SK-N-SH (cell line): ENCODE measurements around the gene ISCA2. TPM values are rescaled to one million over a fixed set of nuclear protein-coding genes. Genes with fewer than 3 reads are reported as not detected.

Experiments
- CTCF ChIA-PET: fragments of 300-600, 350-600 bp; formaldehyde crosslinking; extraction: SDS; loops from one replicate; lab custom pipeline; 2021; lab: Yijun Ruan, JAX
- POLR2A ChIA-PET: fragments of 350-600 bp; sonication (Branson Sonifier 250); formaldehyde crosslinking; extraction: SDS; loops from one replicate; lab custom pipeline; 2020; ENCODE audit warnings: antibody characterized with exemption, inconsistent platforms; lab: Yijun Ruan, JAX
- DNase-seq: peaks from one replicate; pipeline ENCODE4 v3.0.0; 2012
- H2AFZ ChIP-seq: fragments of 200-600 bp; sonication (generic); 2 replicates; pipeline ENCODE4 v1.8.1; 2016; ENCODE audit warnings: antibody characterized with exemption, mild to moderate bottlenecking, low read depth
- H3F3A ChIP-seq: fragments of 200-600 bp; sonication (generic); replicated peaks from 2 replicates; pipeline ENCODE3; 2016; ENCODE audit warnings: antibody characterized with exemption, mild to moderate bottlenecking; ENCODE audit not compliant: insufficient read depth
- H3K27ac ChIP-seq, 2 experiments: fragments of 200-500 bp in 1 of 2; fragments of 200-600 bp in 1 of 2; sonication (Bioruptor generic) in 1 of 2; sonication (generic), shearing (Covaris generic) in 1 of 2; 2 replicates each; pipeline versions ENCODE4 v1.5.1 to v1.6.1; 2014 to 2016; ENCODE audit warnings: low read depth in 2 of 2, inconsistent platforms in 1 of 2, low read length in 1 of 2, mild to moderate bottlenecking in 1 of 2, mixed read lengths in 1 of 2
- H3K27me3 ChIP-seq: fragments of 200-600 bp; sonication (generic), shearing (Covaris generic); 2 replicates; pipeline ENCODE4 v1.6.1; 2016; ENCODE audit warnings: mixed run types; ENCODE audit not compliant: insufficient read depth
- H3K36me3 ChIP-seq, 2 experiments: fragments of 200-500 bp in 1 of 2; fragments of 200-600 bp in 1 of 2; sonication (Bioruptor generic) in 1 of 2; sonication (generic) in 1 of 2; replicated peaks in 1 of 2; 2 replicates each; pipeline versions ENCODE3 to v1.5.1; 2014 to 2016; ENCODE audit warnings: low read length in 1 of 2, mild to moderate bottlenecking in 1 of 2; ENCODE audit not compliant: insufficient read depth in 2 of 2, control insufficient read depth in 1 of 2
- H3K4me1 ChIP-seq, 2 experiments: fragments of 200-500 bp in 1 of 2; fragments of 200-600 bp in 1 of 2; sonication (Bioruptor generic) in 1 of 2; sonication (generic), shearing (Covaris generic) in 1 of 2; 2 replicates each; pipeline versions ENCODE4 v1.5.1 to v1.6.1; 2014 to 2016; ENCODE audit warnings: low read depth in 1 of 2, low read length in 1 of 2, mixed run types in 1 of 2; ENCODE audit not compliant: insufficient read depth in 2 of 2, control insufficient read depth in 1 of 2
- H3K4me2 ChIP-seq: fragments of 200-600 bp; sonication (generic), shearing (Covaris generic); 2 replicates; pipeline ENCODE4 v1.6.1; 2017; ENCODE audit warnings: mixed run types
- H3K4me3 ChIP-seq, 2 experiments: fragments of 200-500 bp in 1 of 2; fragments of 200-600 bp in 1 of 2; sonication (Bioruptor generic) in 1 of 2; sonication (generic), shearing (Covaris generic) in 1 of 2; 2 replicates each; pipeline versions ENCODE4 v1.5.1 to v1.8.1; 2014 to 2016; ENCODE audit warnings: low read depth in 2 of 2, inconsistent platforms in 1 of 2, low read length in 1 of 2, mild to moderate bottlenecking in 1 of 2, mixed read lengths in 1 of 2, moderate library complexity in 1 of 2
- H3K79me2 ChIP-seq: fragments of 200-600 bp; sonication (generic); 2 replicates; pipeline ENCODE4 v1.8.1; 2017; ENCODE audit warnings: mild to moderate bottlenecking; ENCODE audit not compliant: insufficient read depth
- H3K9ac ChIP-seq: fragments of 200-600 bp; sonication (generic); 2 replicates; pipeline ENCODE4 v1.6.1; 2017; ENCODE audit warnings: mixed run types
- H3K9me2 ChIP-seq: fragments of 200-600 bp; sonication (generic); 2 replicates; pipeline ENCODE4 v1.6.1; 2017; ENCODE audit warnings: mixed run types
- H3K9me3 ChIP-seq: fragments of 200-600 bp; sonication (generic); 2 replicates; pipeline ENCODE4 v1.6.1; 2017; ENCODE audit warnings: mixed run types, mild to moderate bottlenecking, moderate library complexity
- H4K20me1 ChIP-seq: fragments of 200-600 bp; sonication (generic); 2 replicates; pipeline ENCODE4 v1.6.1; 2017; ENCODE audit warnings: mild to moderate bottlenecking, mixed run types; ENCODE audit not compliant: insufficient read depth
- CHD2 ChIP-seq: fragments of 150-350 bp; IDR thresholded peaks from 2 replicates; pipeline ENCODE4 v1.6.1; 2018; ENCODE audit warnings: low read length; ENCODE audit not compliant: partially characterized antibody
- ELF1 ChIP-seq: IDR thresholded peaks from 2 replicates; pipeline ENCODE4 v1.4.0; 2012
- EP300 ChIP-seq, 2 experiments: IDR thresholded peaks; 2 replicates each; pipeline versions ENCODE4 v1.4.0 to v1.6.1; 2012; ENCODE audit warnings: borderline replicate concordance in 1 of 2, low read depth in 1 of 2, low read length in 1 of 2
- FOXJ3 ChIP-seq: sonication (generic); formaldehyde crosslinking; IDR thresholded peaks from 2 replicates; pipeline ENCODE4 v1.5.1; 2020; ENCODE audit warnings: mild to moderate bottlenecking, missing genetic modification reagents
- GABPA ChIP-seq: IDR thresholded peaks from 2 replicates; pipeline ENCODE4 v1.4.0; 2012; ENCODE audit warnings: low read depth, mild to moderate bottlenecking
- MEF2A ChIP-seq: IDR thresholded peaks from 2 replicates; pipeline ENCODE4 v1.4.0; 2012; ENCODE audit warnings: low read depth, borderline replicate concordance
- MXI1 ChIP-seq: IDR thresholded peaks from 2 replicates; pipeline ENCODE4 v1.6.1; 2012; ENCODE audit warnings: mild to moderate bottlenecking, low read depth, low read length, improper control_type of control experiment
- NFIC ChIP-seq: IDR thresholded peaks from 2 replicates; pipeline ENCODE4 v1.4.0; 2012; ENCODE audit warnings: borderline replicate concordance
- PBX3 ChIP-seq: IDR thresholded peaks from 2 replicates; pipeline ENCODE4; 2012
- POLR2AphosphoS5 ChIP-seq: IDR thresholded peaks from 2 replicates; pipeline ENCODE4 v1.6.1; 2012; ENCODE audit warnings: low read depth, low read length
- RCOR1 ChIP-seq: fragments of 150-350 bp; IDR thresholded peaks from 2 replicates; pipeline ENCODE4 v1.6.1; 2017; ENCODE audit warnings: antibody characterized with exemption, low read length
- RFX5 ChIP-seq: IDR thresholded peaks from 2 replicates; pipeline ENCODE4 v1.6.1; 2012; ENCODE audit warnings: mild to moderate bottlenecking, improper control_type of control experiment, low read length
- SIN3A ChIP-seq: IDR thresholded peaks from 2 replicates; pipeline ENCODE4 v1.6.1; 2012; ENCODE audit warnings: low read depth, mild to moderate bottlenecking, low read length, moderate library complexity, borderline replicate concordance
- SMC3 ChIP-seq: IDR thresholded peaks from 2 replicates; pipeline ENCODE4 v1.6.1; 2012; ENCODE audit warnings: low read depth, low read length, improper control_type of control experiment
- TAF1 ChIP-seq: IDR thresholded peaks from 2 replicates; pipeline ENCODE4 v1.6.1; 2012; ENCODE audit warnings: low read depth, mild to moderate bottlenecking, low read length, moderate library complexity, borderline replicate concordance
- USF1 ChIP-seq: IDR thresholded peaks from 2 replicates; pipeline ENCODE4 v1.4.0; 2012; ENCODE audit warnings: low read depth, borderline replicate concordance
- YY1 ChIP-seq: IDR thresholded peaks from 2 replicates; pipeline ENCODE4 v1.4.0; 2012; ENCODE audit warnings: low read depth, mild to moderate bottlenecking
- ZBTB33 ChIP-seq: IDR thresholded peaks from 2 replicates; pipeline ENCODE4 v1.4.0; 2012; ENCODE audit warnings: low read depth, borderline replicate concordance
- WGBS: methylation state at CpG from one replicate; pipeline ENCODE4 v1.1.6; 2017; ENCODE audit warnings: low lambda C conversion rate; 5-methylcytosine and 5-hydroxymethylcytosine counted together
- polyA plus RNA-seq, 3 experiments: library from polyadenylated mRNA; depleted of rRNA; stranded (reverse); fragments of >200 nt; gene quantifications; 2 replicates each; pipeline ENCODE4 v1.2.3, GENCODE V29; 2012

ISCA2 gene
- polyA plus RNA-seq, 1 of the 3 experiments (the other 2 are of a cell fraction) = 51.9 TPM

GRCh38 chr14:74482571-74482970, 11.0 kb upstream of the ISCA2 start:
- TF ChIP-seq CHD2 (no peak), TAF1 (no peak), GABPA (no peak), YY1 (no peak), POLR2AphosphoS5 (no peak), NFIC (no peak), SMC3 (no peak), RCOR1 (no peak), FOXJ3 (CRISPR knock-in tag) (no peak), MEF2A (no peak), PBX3 (no peak), EP300 (IDR thresholded peaks at IDR 0.05; ENCODE audit: borderline replicate concordance in 1 of 2, low read depth in 1 of 2, low read length in 1 of 2) (no peak)
- Histone ChIP-seq H3K9me3 (no peaks in the 10 kb centered on the region), H3K27ac (no peak overlapping the region), H2AFZ (no peak overlapping the region), H3K36me3 (peaks cover 32 to 56% of the 10 kb centered on the region in 2 experiments), H3K9me2 (no peaks in the 10 kb centered on the region), H3K79me2 (peaks cover 7% of the 10 kb centered on the region), H4K20me1 (no peaks in the 10 kb centered on the region), H3K4me2 (no peak overlapping the region), H3K4me3 (no peak overlapping the region), H3K9ac (no peak overlapping the region), H3K4me1 (peaks cover 0 to 5% of the 10 kb centered on the region in 2 experiments; a peak in 1 of 4 replicates), H3F3A (peaks cover 2% of the 10 kb centered on the region), H3K27me3 (no peaks in the 10 kb centered on the region)
- DNase-seq = no peak
- POLR2A ChIA-PET = no interaction called here
- CTCF ChIA-PET = interaction anchor here (0.8 to 10.1 kb wide), 3 partner anchors 18 to 157 kb away, joined by 3 to 249 read pairs (median 3); no protein-coding TSS in a partner anchor
- 83% methylated on average over 3 of the region's 3 CpGs for WGBS

- Histone ChIP-seq H3K4me1 (peaks cover 0 to 5% of the 10 kb centered on the region in 2 experiments; a peak in 1 of 4 replicates), H3K9me2 (no peaks in the 10 kb centered on the region), H3K9ac (no peak overlapping the region), H4K20me1 (no peaks in the 10 kb centered on the region), H3K4me3 (no peak overlapping the region), H3K36me3 (peaks cover 32 to 53% of the 10 kb centered on the region in 2 experiments), H3K27ac (no peak overlapping the region), H3K27me3 (no peaks in the 10 kb centered on the region), H3K9me3 (no peaks in the 10 kb centered on the region), H3K79me2 (peaks cover 14% of the 10 kb centered on the region), H2AFZ (no peak overlapping the region), H3F3A (peaks cover 9% of the 10 kb centered on the region), H3K4me2 (no peak overlapping the region)
- no peak for TF ChIP-seq SIN3A
- TF ChIP-seq RFX5 = no peak
- TF ChIP-seq POLR2AphosphoS5 = no peak
- TF ChIP-seq PBX3 = no peak
- no peak for TF ChIP-seq USF1
- TF ChIP-seq RCOR1 = no peak
- no peak for TF ChIP-seq MXI1
- TF ChIP-seq YY1 = no peak
- no peak for TF ChIP-seq ZBTB33
- TF ChIP-seq ELF1 = no peak
- ChIA-PET POLR2A (no interaction called here), CTCF (interaction anchor here (0.6 to 10.1 kb wide), 2 partner anchors 75 to 122 kb away, joined by 3 to 249 read pairs; no protein-coding TSS in a partner anchor)
- no peak for DNase-seq
These were observed 10.2 kb upstream of the ISCA2 start for GRCh38 chr14:74483321-74483720.
